ENCODE results near the gene WDR1. TPM values are rescaled to one million over a fixed set of nuclear protein-coding genes. Genes with fewer than 3 reads are reported as not detected.

Gene WDR1
- total and polyA plus RNA-seq, 4 donors, result 85.8 to 148 (median 135) TPM

DNA sequence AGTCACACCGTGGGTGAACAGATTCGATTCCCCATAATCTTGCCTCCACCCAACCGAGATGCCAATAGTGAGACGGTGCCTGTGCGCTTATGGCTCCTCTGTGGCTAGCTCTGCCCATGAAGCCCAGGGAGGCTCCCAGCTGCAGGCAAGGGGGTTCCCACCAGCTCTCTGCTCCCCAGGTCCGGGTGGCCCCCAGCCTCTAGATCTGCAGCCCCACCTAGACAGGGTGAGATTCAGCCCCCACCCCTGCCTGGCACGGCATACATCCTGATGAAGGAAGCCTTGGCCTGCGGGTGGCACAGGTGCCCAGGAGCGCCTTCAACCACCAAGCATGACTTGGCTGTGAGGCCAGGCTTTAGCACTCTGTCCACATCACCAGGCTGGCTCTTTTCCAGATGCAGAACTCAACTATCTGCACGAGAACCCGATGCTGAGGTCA is 40.6 kb downstream of the WDR1 start:
- no peak for DNase-seq (ENCODE audit: low read depth in 4 of 6, low spot score in 6 of 6)

DNA sequence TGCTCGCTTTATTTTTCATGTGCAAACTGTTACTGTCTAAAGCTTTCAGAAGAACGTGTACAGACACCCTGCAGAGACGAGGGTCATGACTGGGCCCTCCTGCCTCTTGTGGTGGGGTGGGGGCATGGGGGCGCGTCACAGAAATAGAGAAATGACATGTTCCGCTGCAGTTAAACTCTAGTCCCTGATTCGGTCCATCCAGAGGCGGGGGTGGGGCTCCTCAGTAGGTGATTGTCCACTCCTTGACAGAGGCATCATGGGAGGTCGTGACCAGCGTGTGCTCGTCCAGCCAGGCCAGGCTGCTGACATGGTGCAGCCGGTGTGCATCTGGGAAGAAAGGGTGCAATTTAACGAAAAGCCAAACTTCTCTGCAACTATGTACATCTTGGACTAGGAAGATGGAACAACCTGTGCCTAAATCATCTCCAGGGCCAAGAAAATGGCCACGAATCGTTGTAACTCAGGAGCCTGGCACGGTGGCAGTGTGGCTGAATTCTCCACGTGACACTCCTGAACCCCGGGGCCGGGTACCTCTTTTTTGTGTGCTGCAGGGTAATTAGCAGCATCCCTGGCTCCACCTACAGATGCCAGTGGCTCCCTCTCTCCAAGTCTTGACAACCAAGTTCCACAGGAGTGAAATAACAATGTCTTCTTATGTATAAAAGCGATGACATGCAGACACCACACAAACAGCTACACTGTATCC is 41.3 kb downstream of the WDR1 start:
- Histone ChIP-seq H3K4me1 (ENCODE audit: control insufficient read depth, insufficient read depth, low read length) (peaks cover under 1% of the 10 kb centered on the region), H3K9me3 (ENCODE audit: control insufficient read depth, insufficient read depth, low read length) (no peaks in the 10 kb centered on the region), H3K27me3 (ENCODE audit: control insufficient read depth, insufficient read depth, low read length) (no peaks in the 10 kb centered on the region), H3K27ac (ENCODE audit: low read depth, low read length) (no peak overlapping the region), H3K36me3 (ENCODE audit: control insufficient read depth, insufficient read depth, low read length) (peaks cover 64% of the 10 kb centered on the region), H3K4me3 (ENCODE audit: low read depth, low read length) (no peak overlapping the region)
- 87% methylated on average over 15 of the region's 20 CpGs for WGBS (ENCODE audit: insufficient coverage)
- no peak for DNase-seq (ENCODE audit: low read depth in 4 of 6, low spot score in 6 of 6)

More for the DNA sequence above, 40.6 kb downstream of the WDR1 start:
- Histone ChIP-seq H3K36me3 (ENCODE audit: control insufficient read depth, insufficient read depth, low read length) (peaks cover 70% of the 10 kb centered on the region), H3K27ac (ENCODE audit: low read depth, low read length) (no peak overlapping the region), H3K27me3 (ENCODE audit: control insufficient read depth, insufficient read depth, low read length) (no peaks in the 10 kb centered on the region), H3K9me3 (ENCODE audit: control insufficient read depth, insufficient read depth, low read length) (no peaks in the 10 kb centered on the region), H3K4me1 (ENCODE audit: control insufficient read depth, insufficient read depth, low read length) (peaks cover 3% of the 10 kb centered on the region), H3K4me3 (ENCODE audit: low read depth, low read length) (no peak overlapping the region)
- 81% methylated on average over 11 of the region's 11 CpGs for WGBS (ENCODE audit: insufficient coverage)

DNA sequence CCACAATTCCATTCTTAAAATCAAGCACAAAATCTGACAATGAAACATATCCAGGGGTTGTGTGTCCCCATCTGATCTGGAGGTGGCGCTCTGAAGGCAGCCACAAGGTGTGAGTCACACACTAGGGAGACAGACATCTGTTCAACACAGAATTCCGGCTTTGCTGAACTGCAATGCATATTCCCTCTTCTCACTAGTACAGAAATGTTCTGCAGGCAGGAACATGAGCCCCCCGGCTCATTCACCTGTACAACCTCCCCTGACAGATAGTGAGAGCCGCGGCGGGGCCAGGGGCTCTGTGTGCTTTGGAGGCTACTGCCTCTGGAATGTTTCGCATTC is 41.9 kb downstream of the WDR1 start:
- Histone ChIP-seq H3K4me1 (ENCODE audit: control insufficient read depth, insufficient read depth, low read length) (no peaks in the 10 kb centered on the region), H3K9me3 (ENCODE audit: control insufficient read depth, insufficient read depth, low read length) (no peaks in the 10 kb centered on the region), H3K27ac (ENCODE audit: low read depth, low read length) (no peak overlapping the region), H3K27me3 (ENCODE audit: control insufficient read depth, insufficient read depth, low read length) (no peaks in the 10 kb centered on the region), H3K4me3 (ENCODE audit: low read depth, low read length) (no peak overlapping the region), H3K36me3 (ENCODE audit: control insufficient read depth, insufficient read depth, low read length) (peaks cover 58% of the 10 kb centered on the region)
- 81% methylated on average over 2 of the region's 7 CpGs for WGBS (ENCODE audit: insufficient coverage)
- DNase-seq (ENCODE audit: low read depth in 4 of 6, low spot score in 6 of 6), result no peak

DNA sequence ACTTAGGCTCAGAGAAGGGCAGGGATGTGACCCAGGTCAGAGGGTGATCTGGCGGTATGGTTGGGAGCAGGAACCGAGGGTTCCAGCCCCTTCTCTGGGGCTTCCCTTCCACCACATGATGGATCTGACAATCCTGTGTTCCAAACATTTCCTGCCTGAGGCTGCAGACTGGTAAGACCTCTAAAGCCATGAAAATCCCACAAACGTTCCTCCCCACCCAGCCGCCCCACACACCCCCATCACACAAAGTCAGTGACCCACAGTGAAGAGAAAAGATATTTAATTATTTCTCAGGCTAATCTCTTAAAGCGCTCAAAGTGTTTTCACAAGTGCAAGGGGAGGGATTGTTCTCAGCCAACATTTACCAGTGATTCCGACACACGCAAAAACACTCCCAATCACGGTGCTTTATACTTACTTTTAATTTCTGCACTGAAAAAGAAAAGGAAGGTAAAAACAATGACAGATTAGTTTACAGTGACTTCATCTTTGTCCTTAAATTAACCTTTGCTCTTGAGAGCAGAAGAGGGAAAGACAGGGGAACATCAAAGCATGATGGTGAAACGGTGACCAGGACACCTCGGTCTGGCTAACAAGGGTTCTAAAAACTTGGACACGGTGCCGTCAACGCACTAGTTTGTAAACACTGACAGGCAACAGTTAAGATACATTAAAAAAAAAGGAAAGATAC is 42.4 kb downstream of the WDR1 start:
- Histone ChIP-seq H3K4me1 (ENCODE audit: control insufficient read depth, insufficient read depth, low read length) (peaks cover 2% of the 10 kb centered on the region), H3K27ac (ENCODE audit: low read depth, low read length) (no peak overlapping the region), H3K9me3 (ENCODE audit: control insufficient read depth, insufficient read depth, low read length) (no peaks in the 10 kb centered on the region), H3K36me3 (ENCODE audit: control insufficient read depth, insufficient read depth, low read length) (peaks cover 56% of the 10 kb centered on the region), H3K27me3 (ENCODE audit: control insufficient read depth, insufficient read depth, low read length) (no peaks in the 10 kb centered on the region), H3K4me3 (ENCODE audit: low read depth, low read length) (no peak overlapping the region)
- DNase-seq (ENCODE audit: low read depth in 4 of 6, low spot score in 6 of 6), result no peak
- WGBS (ENCODE audit: insufficient coverage), result 92% methylated on average over 5 of the region's 13 CpGs

DNA sequence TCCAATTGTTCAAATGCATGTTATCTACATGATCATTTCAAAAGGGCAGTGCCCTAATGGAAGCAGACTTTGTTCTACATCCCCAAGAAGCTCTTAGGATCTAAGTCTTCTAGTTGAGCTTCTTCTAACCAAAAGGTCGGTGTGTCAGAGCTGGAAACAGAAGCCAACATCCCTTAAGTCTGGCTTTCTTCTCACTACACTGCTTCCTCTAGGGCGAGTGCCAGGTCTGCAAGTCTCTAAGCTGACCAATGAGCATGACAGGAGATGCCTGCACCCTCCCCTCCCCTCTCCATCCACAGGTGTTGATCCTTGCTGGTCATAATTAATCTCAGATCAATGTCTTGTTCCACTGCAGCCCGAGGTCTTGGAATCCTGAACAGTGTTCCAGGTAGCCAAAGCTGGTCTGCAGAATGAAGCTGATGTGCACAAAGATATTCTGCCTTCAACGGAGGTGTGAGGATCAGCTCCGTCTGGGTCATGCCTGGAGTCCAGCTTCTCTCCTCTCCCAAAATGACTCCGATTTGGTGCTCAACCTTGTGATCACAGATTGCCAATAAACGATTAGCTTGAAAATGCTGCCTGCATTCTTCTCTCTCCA is 44.1 kb downstream of the WDR1 start:
- Histone ChIP-seq H3K27ac (ENCODE audit: low read depth, low read length) (no peak overlapping the region), H3K9me3 (ENCODE audit: control insufficient read depth, insufficient read depth, low read length) (no peaks in the 10 kb centered on the region), H3K4me1 (ENCODE audit: control insufficient read depth, insufficient read depth, low read length) (peaks cover 7% of the 10 kb centered on the region), H3K4me3 (ENCODE audit: low read depth, low read length) (no peak overlapping the region), H3K36me3 (ENCODE audit: control insufficient read depth, insufficient read depth, low read length) (peaks cover 44% of the 10 kb centered on the region), H3K27me3 (ENCODE audit: control insufficient read depth, insufficient read depth, low read length) (no peaks in the 10 kb centered on the region)
- WGBS (ENCODE audit: insufficient coverage), result 83% methylated on average over 5 of the region's 7 CpGs
- no peak for DNase-seq (ENCODE audit: low read depth in 4 of 6, low spot score in 6 of 6)

DNA sequence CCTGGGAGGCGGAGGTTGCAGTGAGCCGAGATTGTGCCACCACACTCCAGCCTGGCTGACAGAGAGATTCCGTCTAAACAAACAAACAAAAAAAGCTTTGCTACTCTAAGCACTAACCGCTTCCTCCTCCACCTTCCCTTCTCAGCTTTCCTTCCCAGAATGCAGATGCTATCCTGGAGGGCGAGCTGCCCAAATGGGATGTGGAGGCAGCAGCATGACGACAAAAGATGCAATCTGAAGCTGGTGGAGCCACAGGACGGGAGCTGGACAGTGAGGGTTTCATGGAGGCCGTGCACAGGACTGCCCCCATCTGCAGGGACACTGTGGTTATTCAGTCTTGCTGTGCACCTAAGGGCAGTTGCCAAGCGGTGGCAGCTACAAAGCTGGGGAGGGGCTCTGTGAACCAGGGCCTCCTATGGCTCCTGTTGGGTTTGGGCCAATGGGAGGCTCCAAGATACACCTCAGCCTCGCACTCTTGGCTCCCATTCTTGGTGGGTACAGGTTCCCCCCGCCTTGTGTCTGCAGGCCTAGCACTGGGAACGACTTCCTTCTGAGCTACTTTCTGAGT is 47.4 kb downstream of the WDR1 start:
- WGBS (ENCODE audit: insufficient coverage), result 85% methylated on average over 9 of the region's 12 CpGs
- Histone ChIP-seq H3K4me1 (ENCODE audit: control insufficient read depth, insufficient read depth, low read length) (peaks cover 22% of the 10 kb centered on the region), H3K27ac (ENCODE audit: low read depth, low read length) (no peak overlapping the region), H3K27me3 (ENCODE audit: control insufficient read depth, insufficient read depth, low read length) (no peaks in the 10 kb centered on the region), H3K4me3 (ENCODE audit: low read depth, low read length) (no peak overlapping the region), H3K36me3 (ENCODE audit: control insufficient read depth, insufficient read depth, low read length) (peaks cover 11% of the 10 kb centered on the region), H3K9me3 (ENCODE audit: control insufficient read depth, insufficient read depth, low read length) (no peaks in the 10 kb centered on the region)
- DNase-seq (ENCODE audit: low read depth in 4 of 6, low spot score in 6 of 6), result no peak

DNA sequence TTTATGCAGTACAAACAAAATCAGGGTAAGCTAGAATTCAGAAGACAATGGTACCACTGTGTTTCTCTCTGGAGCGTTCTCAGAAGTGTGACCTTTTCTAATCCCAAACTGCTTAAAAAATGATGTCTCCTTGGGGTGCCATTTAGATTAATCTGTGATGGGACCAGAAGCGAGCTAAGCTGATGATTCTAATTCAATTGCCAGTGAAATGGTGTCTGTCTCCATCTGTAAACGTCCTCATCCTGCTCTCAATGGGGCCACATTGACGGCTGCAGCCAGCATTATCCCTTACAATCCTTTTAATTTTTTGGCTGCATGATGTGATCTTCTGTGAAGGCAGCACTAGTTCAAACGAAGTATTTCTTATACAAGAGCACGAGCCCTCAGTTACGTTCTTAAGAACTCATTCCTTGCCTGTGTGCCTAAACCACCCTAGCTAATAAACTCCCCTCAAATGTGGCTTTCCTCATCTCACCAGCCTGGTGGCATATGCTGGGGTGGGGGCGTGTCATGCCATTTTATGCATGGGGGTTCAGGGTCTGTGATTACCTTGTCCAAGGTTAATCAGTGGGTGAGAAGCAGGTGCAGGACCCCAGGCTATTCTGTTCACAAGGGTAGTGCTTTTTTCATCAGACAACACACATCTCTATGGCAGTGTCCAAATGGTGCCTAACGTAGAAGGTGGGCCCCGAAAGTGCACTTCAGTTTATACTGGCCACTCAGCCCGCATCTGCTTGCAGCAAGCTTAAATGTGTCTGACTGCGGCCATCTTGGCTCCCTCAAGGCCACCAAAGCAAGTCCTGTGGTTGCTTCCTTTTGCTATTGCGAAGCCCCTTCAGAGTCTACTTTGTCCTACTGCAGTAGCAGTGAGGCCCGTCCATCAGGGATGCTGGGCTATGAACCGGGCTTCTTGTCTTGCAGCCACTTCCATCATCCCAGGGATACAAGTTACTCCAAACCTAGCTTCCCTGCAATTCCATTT is 49.6 kb downstream of the WDR1 start:
- Histone ChIP-seq H3K9me3 (ENCODE audit: control insufficient read depth, insufficient read depth, low read length) (no peaks in the 10 kb centered on the region), H3K27ac (ENCODE audit: low read depth, low read length) (peak overlapping the region; percentile 50), H3K4me1 (ENCODE audit: control insufficient read depth, insufficient read depth, low read length) (peaks cover 32% of the 10 kb centered on the region), H3K27me3 (ENCODE audit: control insufficient read depth, insufficient read depth, low read length) (no peaks in the 10 kb centered on the region), H3K36me3 (ENCODE audit: control insufficient read depth, insufficient read depth, low read length) (peaks cover 8% of the 10 kb centered on the region), H3K4me3 (ENCODE audit: low read depth, low read length) (no peak overlapping the region)
- 78% methylated on average over 8 of the region's 15 CpGs for WGBS (ENCODE audit: insufficient coverage)
- DNase-seq (ENCODE audit: low read depth in 4 of 6, low spot score in 6 of 6), result peak in 1 of 6 donors; percentile 81

DNA sequence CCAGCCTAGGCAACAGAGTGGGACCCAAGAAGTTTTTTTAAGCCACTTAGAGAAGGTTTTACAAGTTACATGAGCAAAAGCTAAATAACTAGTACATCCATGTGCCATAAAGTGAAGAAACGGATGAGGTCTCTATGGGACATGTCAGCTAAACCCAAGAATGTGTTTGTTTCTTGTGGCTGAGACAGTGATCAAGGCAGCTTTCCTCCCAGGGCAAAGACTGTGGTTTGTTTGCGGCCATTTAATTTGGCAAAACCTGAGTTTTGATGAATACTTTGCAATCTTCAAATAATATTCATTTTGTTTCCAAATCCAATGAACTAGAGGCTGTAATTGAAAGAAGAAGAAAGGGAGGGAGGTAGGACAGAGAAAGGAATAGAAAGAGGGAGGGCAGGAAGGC is 50.4 kb downstream of the WDR1 start:
- 75% methylated on average over 1 of the region's 2 CpGs for WGBS (ENCODE audit: insufficient coverage)
- no peak overlapping the region for H3K4me3 ChIP-seq (ENCODE audit: low read depth, low read length)
- no peaks in the 10 kb centered on the region for H3K9me3 ChIP-seq (ENCODE audit: control insufficient read depth, insufficient read depth, low read length)
- no peaks in the 10 kb centered on the region for H3K27me3 ChIP-seq (ENCODE audit: control insufficient read depth, insufficient read depth, low read length)
- DNase-seq (ENCODE audit: low read depth in 4 of 6, low spot score in 6 of 6), result no peak
- peak overlapping the region; percentile 50 for H3K27ac ChIP-seq (ENCODE audit: low read depth, low read length)
- H3K4me1 ChIP-seq (ENCODE audit: control insufficient read depth, insufficient read depth, low read length), result peaks cover 32% of the 10 kb centered on the region
- H3K36me3 ChIP-seq (ENCODE audit: control insufficient read depth, insufficient read depth, low read length), result peaks cover 8% of the 10 kb centered on the region
